Suppressor macrophage treated with lipopolysaccharide for 4 hours (primary cell): ENCODE results near the gene AK4.

Experiments used
- DNase-seq: peaks from one replicate; pipeline ENCODE4 v3.0.0-alpha.2; 2020

Gene AK4

DNA sequence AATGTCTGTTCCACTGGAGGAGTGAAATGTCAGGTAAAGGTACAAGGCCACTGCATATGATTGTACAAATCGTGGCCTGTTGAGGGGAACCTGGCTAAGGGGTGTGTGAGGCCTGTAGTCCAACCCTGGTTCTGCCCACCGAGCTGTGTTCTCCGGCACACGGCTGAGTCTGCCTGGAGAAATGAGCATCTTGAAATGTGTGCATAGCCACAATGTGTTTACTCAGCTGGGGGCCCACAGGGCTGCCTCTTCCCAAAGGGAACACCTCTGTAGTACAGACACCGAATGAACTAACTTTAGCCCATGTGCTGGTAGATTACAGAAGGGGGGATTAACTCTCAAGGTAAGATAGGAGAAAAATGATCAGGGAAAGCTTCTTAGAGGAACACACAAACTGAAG is 30.2 kb downstream of the AK4 start:
- no peak for DNase-seq

DNA sequence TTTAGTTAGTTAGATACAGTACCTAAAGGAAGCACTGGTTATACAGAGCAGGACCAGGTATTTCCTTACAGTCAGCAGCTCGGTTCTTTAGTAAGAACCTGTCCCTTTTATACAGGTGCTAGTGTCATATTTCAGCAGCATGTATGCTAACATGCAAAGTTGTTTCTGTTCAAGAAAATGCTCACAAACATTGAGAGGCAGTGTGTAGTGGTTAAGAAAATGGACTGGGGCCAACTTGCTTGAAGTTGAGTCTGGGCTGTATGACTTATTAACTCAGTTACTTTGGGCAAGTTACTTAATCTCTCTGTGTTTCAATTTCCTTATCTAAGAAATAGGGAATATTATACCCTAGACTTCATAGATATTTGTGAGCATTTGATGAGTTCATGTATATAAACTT is 31.1 kb downstream of the AK4 start:
- no peak for DNase-seq

DNA sequence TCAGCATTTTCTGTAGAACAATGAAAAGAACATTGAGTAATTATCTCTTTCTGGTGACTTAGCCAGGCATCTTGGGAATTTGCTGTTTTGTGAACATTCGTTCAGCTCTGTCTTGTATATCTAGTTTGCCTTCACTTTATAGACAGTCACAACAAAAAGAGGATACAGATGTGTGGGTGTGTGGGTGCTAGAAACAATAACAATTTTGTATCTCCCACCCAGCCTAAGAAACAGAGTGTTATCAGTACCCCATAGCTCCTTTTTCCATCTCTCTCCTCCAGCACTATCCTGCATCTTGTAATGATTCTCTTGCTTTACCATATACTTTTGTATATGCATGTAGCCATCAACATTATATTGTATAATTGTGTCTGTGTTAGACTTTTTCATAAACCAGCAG is 33.0 kb downstream of the AK4 start:
- DNase-seq, result no peak

GRCh38 chr1:65182658-65183268 is 34.8 kb downstream of the AK4 start:
- no peak for DNase-seq

DNA sequence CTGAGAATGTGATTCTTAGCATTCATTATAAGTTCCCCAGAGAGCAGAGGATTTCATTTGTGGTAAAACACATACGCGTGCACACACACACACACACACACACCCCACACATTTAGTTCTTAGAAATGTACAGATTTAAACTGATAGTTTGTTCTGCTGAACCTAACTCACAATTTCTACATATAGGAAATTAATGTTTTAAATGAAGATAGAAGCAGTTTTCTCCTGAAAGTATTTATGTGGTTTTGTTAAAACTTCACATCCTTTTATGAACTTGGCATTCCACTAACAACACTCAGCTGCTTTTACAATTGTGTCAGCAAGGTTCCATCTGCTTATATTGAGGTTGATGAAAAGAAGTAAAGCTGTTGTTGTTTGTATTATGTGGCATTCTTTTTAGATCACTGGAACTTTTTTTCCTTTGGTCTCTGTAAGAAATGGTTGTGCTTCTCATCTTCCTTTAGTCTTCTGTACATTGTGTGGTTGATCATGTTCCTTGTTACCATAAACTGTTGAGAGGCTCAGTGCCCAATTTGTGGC is 41.6 kb downstream of the AK4 start:
- no peak for DNase-seq

DNA sequence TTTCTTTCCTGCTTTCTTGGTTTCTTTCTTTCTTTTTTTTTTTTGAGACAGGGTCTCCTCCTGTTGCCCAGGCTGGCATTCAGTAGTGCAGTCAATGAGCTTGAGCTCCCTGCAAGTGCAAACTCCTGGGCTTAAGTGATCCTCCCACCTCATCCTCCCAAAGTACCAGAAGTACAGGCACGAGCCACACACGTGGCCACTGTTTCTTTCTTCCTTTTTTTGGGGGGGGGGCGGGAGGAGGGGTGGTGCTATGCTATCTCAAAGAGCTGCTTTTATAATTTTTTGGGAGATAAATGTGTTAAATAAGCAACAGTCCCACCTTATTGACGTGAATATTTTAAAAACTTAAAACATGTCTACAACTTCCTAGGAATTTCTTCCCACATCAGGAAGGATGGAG is 42.2 kb downstream of the AK4 start:
- no peak for DNase-seq

GRCh38 chr1:65193129-65193695 is 45.2 kb downstream of the AK4 start:
- DNase-seq, result no peak

GRCh38 chr1:65195495-65196417 is 47.8 kb downstream of the AK4 start:
- no peak for DNase-seq

DNA sequence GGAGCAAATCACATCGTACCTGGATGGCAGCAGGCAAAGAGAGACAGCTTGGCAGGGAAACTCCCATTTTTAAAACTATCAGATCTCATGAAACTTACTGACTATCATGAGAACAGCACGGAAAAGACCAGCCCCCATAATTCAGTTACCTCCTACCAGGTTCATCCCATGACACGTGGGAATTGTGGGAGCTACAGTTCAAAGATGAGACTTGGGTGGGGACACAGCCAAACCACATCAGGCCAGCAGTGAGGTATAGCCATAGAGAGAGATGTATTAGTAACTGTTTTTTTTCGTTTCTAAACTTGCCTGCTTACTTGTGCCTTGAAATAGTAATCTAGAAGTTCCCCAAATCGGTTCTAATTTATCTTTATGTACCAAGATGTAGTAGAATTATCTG is 48.9 kb downstream of the AK4 start:
- no peak for DNase-seq

DNA sequence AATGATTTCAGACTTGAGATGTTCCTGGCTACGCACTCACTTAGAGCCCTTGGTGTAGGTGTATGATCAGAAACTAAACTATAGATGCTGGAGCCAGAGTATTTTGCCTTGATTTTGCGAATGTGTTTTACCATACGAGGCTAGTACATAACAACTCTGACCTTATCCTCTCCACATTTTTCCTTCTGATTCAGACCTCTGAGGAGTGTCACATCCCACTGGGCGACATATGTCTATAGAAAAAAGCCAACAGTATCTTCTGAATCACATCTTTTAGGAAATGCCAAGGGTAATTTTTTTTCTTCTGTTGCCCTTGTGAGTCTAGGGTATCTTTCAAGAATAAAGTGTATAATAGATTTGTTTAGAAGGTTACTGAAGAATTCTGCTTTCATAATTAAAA is 49.6 kb downstream of the AK4 start:
- no peak for DNase-seq

DNA sequence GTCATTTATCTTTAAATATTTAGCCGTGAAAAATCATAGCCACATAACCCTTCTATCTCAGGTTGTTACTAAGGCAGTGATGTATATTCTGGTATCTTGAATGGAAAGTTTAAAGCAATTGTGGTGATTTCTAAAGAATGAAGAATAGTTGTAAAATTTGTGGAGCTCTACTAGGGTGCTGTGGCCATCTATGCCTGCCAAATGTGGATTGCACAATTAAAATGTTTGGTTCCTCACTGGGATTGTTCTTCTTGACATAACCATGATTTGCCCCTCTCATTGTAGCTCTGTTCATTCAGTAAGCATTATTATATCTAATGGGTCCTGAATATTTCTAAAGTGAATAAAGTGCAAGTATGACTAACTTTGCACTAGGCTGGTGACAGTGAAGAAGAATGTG is 50.1 kb downstream of the AK4 start:
- DNase-seq, result no peak

DNA sequence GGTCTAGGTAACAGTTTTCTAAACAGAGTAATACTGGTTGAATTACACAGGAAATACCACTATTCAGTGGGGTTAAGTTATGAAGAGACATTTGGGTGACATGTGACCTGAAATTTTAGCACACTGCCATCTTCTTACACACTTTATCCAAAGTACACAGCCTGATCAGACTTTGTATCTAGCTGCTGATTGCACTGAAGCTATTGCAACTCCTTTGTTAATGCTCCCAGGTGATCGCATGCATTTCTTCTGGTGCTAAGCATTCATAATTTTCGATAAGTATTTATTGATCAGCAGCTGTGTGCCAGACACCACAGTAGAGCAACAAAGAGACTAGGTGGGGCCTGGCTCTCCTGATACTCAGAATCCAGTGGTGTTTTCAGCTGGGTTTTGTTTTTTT is 52.4 kb downstream of the AK4 start:
- no peak for DNase-seq

DNA sequence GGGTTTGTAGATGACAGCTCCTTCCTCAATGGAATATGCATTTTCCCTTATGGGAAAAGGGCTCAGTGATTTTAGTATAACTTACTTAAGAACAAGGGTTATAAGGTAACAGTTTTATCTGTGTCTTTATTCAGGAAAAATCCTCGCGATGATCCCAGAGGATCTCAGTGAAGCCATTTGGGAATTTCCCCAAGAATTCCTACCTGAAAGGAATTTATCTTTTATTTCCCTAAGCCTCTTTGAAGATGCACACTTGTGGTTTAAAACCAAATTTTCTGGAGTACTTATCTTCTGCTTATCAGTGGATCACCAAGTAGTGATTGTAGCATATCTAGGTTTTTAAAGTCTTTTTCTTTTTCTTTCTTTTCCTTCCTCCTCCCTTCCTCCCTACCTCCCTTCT is 58.8 kb downstream of the AK4 start:
- DNase-seq, result no peak

GRCh38 chr1:65207317-65207716 is 59.3 kb downstream of the AK4 start:
- no peak for DNase-seq

- no peak for DNase-seq
These were observed 60.6 kb downstream of the AK4 start for GRCh38 chr1:65208563-65208973.

GRCh38 chr1:65209005-65209885 is 61.2 kb downstream of the AK4 start:
- peak; percentile 69 for DNase-seq

DNA sequence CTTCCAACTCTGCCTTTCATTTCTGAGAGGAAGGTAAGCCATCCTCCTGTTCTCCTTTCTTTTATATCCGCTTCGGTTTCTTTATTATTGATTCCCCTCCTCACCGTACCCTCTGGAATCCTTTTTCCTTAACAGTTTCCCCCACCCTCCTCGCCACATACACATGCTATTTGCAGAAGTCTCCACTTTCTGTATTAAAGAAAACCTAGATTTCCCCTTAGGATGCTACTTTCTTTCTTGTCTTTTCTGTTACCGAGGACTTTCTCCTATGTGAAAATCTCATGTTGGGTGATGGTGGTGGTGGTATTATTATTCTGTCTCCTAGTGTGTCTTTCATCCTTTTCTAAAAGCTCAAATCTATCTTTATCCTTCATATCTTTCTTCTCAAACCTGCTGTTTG is 62.3 kb downstream of the AK4 start:
- DNase-seq, result no peak

DNA sequence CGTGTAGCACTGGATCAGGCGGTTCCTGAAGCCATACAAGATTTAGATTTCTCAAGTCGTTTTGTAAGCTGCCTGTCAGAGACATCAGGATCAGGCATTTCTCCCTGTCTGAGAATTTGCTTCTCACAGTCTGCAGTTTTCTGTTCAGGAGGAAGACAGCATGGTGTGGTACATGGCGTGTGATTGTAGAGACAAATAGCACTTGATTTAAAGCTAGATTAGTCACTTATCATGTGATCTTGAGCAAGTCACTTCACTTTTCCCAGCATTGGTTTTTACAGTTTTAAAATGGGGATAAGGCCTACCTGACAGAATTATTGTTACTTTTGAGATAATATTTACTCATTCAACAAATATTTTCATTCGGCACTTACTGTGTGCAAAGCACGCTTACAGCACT is 63.3 kb downstream of the AK4 start:
- peak; percentile 46 for DNase-seq

- DNase-seq, result no peak
These were observed 65.4 kb downstream of the AK4 start for GRCh38 chr1:65213271-65214023.

- no peak for DNase-seq
These were observed 66.5 kb downstream of the AK4 start for GRCh38 chr1:65214340-65215027.

DNA sequence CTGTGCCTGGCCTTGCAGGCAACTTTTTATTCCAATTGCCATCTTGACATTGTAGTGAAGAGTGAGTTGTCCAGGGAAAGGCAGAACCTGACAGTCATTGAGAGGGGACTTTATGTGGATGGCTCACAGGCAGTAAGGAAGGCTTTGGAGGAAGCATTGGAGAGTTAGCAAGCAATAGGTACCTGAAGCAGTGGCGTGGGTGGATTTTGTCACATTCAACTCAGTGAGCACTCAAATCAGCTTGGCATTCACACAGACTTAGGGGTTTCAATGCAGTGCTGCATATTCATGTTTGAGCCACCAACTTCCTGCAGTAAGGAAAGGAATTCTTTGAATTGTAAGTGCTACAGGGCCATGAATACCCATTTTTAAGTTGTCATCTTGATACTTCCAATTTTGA is 69.0 kb downstream of the AK4 start:
- no peak for DNase-seq
